H9 (cell line): ENCODE results near the gene AXIN1. TPM values are rescaled to one million over a fixed set of nuclear protein-coding genes. Genes with fewer than 3 reads are reported as not detected.

Source experiments
- DNase-seq: peaks from one replicate; pipeline ENCODE4 v3.0.0-alpha.2; 2017
- H2AFZ ChIP-seq: one replicate; pipeline ENCODE4 v1.6.1; 2013; ENCODE audit warnings: mild to moderate bottlenecking, low read length, control low read depth, moderate library complexity
- H2AK5ac ChIP-seq: 2 replicates; pipeline ENCODE4 v1.6.1; 2013; ENCODE audit warnings: low read length, control low read depth, mixed read lengths; ENCODE audit not compliant: insufficient read length
- H2BK120ac ChIP-seq: one replicate; pipeline ENCODE4 v1.6.1; 2013; ENCODE audit warnings: low read depth, mild to moderate bottlenecking, low read length, control low read depth, inconsistent platforms; ENCODE audit not compliant: poor library complexity, severe bottlenecking
- H2BK12ac ChIP-seq: 2 replicates; pipeline ENCODE4 v1.6.1; 2013; ENCODE audit warnings: low read length, control low read depth, mixed read lengths, low read depth; ENCODE audit not compliant: insufficient read length
- H2BK15ac ChIP-seq: 2 replicates; pipeline ENCODE4 v1.6.1; 2013; ENCODE audit warnings: low read depth, low read length, control low read depth
- H2BK20ac ChIP-seq: one replicate; pipeline ENCODE4 v1.6.1; 2013; ENCODE audit warnings: low read depth, mild to moderate bottlenecking, low read length, control low read depth, inconsistent platforms; ENCODE audit not compliant: poor library complexity, severe bottlenecking
- H2BK5ac ChIP-seq: 2 replicates; pipeline ENCODE4 v1.6.1; 2013; ENCODE audit warnings: low read length, control low read depth, mixed read lengths; ENCODE audit not compliant: insufficient read length
- H3K14ac ChIP-seq: 2 replicates; pipeline ENCODE4 v1.6.1; 2013; ENCODE audit warnings: low read length, control low read depth; ENCODE audit not compliant: insufficient read depth
- H3K18ac ChIP-seq: 2 replicates; pipeline ENCODE4 v1.6.1; 2013; ENCODE audit warnings: low read depth, mild to moderate bottlenecking, mixed read lengths, low read length, control low read depth; ENCODE audit not compliant: insufficient read length
- H3K23ac ChIP-seq: 2 replicates; pipeline ENCODE4 v1.6.1; 2013; ENCODE audit warnings: low read length, control low read depth, mixed read lengths, low read depth; ENCODE audit not compliant: insufficient read length
- H3K23me2 ChIP-seq: 2 replicates; pipeline ENCODE4 v1.6.1; 2013; ENCODE audit warnings: low read depth, mild to moderate bottlenecking, mixed read lengths, low read length, control low read depth; ENCODE audit not compliant: insufficient read length, poor library complexity, severe bottlenecking
- H3K27ac ChIP-seq: 2 replicates; pipeline ENCODE4 v1.5.1; 2013; ENCODE audit warnings: low read length, control low read depth, mixed read lengths, low read depth; ENCODE audit not compliant: insufficient read length
- H3K27me3 ChIP-seq: 2 replicates; pipeline ENCODE4 v1.6.1; 2013; ENCODE audit warnings: low read length, control low read depth, inconsistent platforms; ENCODE audit not compliant: insufficient read depth
- H3K4ac ChIP-seq: 2 replicates; pipeline ENCODE4 v1.6.1; 2013; ENCODE audit warnings: low read depth, mild to moderate bottlenecking, control low read depth, inconsistent platforms, low read length, moderate library complexity
- H3K4me1 ChIP-seq: 2 replicates; pipeline ENCODE4 v1.6.1; 2013; ENCODE audit warnings: low read length, control low read depth, inconsistent platforms; ENCODE audit not compliant: insufficient read depth
- H3K4me2 ChIP-seq: 2 replicates; pipeline ENCODE4 v1.6.1; 2013; ENCODE audit warnings: low read length, control low read depth, mixed read lengths; ENCODE audit not compliant: insufficient read length, insufficient read depth
- H3K56ac ChIP-seq: 2 replicates; pipeline ENCODE4 v1.6.1; 2013; ENCODE audit warnings: low read depth, mild to moderate bottlenecking, mixed read lengths, low read length, control low read depth; ENCODE audit not compliant: insufficient read length
- H3K79me1 ChIP-seq: 2 replicates; pipeline ENCODE4 v1.6.1; 2013; ENCODE audit warnings: low read depth, mild to moderate bottlenecking, moderate library complexity, low read length, control low read depth, inconsistent platforms; ENCODE audit not compliant: insufficient read depth, poor library complexity, severe bottlenecking
- H3K79me2 ChIP-seq: 2 replicates; pipeline ENCODE4 v1.6.1; 2013; ENCODE audit warnings: low read length, control low read depth, inconsistent platforms; ENCODE audit not compliant: insufficient read depth
- H3K9ac ChIP-seq: 2 replicates; pipeline ENCODE4 v1.6.1; 2013; ENCODE audit warnings: low read length, control low read depth, mixed read lengths; ENCODE audit not compliant: insufficient read length; ENCODE audit errors: extremely low read depth
- H3K9me3 ChIP-seq: one replicate; pipeline ENCODE4 v1.6.1; 2013; ENCODE audit warnings: low read depth, low read length, inconsistent platforms; ENCODE audit not compliant: control insufficient read depth
- H3T11ph ChIP-seq: one replicate; pipeline ENCODE4 v1.6.1; 2013; ENCODE audit warnings: mild to moderate bottlenecking, low read length, control low read depth, inconsistent platforms
- H4K20me1 ChIP-seq: one replicate; pipeline ENCODE4 v1.6.1; 2013; ENCODE audit not compliant: control insufficient read depth, insufficient read length, insufficient read depth
- H4K5ac ChIP-seq: 2 replicates; pipeline ENCODE4 v1.6.1; 2013; ENCODE audit warnings: low read depth, mild to moderate bottlenecking, mixed read lengths, low read length, control low read depth; ENCODE audit not compliant: insufficient read length
- H4K8ac ChIP-seq: replicated peaks from 2 replicates; pipeline ENCODE4 v1.6.1; 2013; ENCODE audit warnings: low read length, control low read depth, mixed read lengths, low read depth; ENCODE audit not compliant: insufficient read length
- H4K91ac ChIP-seq: 2 replicates; pipeline ENCODE4 v1.6.1; 2013; ENCODE audit warnings: low read depth, mild to moderate bottlenecking, moderate library complexity, mixed read lengths, low read length, control low read depth; ENCODE audit not compliant: insufficient read length
- H3K27ac Mint-ChIP-seq, 3 experiments: 2 replicates in 2 of 3; 3 replicates in 1 of 3; pipeline ENCODE4 v1.8.0; 2020 to 2021; ENCODE audit warnings: mixed read lengths in 3 of 3, mild to moderate bottlenecking in 1 of 3, moderate library complexity in 1 of 3
- H3K27me3 Mint-ChIP-seq: 2 replicates; pipeline ENCODE4 v1.8.0; 2021; ENCODE audit warnings: low read depth, mild to moderate bottlenecking, moderate library complexity, mixed read lengths
- H3K36me3 Mint-ChIP-seq, 3 experiments: 2 replicates in 2 of 3; 3 replicates in 1 of 3; pipeline ENCODE4 v1.8.0; 2020 to 2021; ENCODE audit warnings: low read depth in 3 of 3, mixed read lengths in 3 of 3; ENCODE audit not compliant: insufficient read depth in 1 of 3
- H3K4me1 Mint-ChIP-seq, 2 experiments: 2 replicates each; pipeline ENCODE4 v1.8.0; 2020; ENCODE audit warnings: mixed read lengths in 2 of 2
- H3K4me3 Mint-ChIP-seq, 2 experiments: 2 replicates in 1 of 2; 3 replicates in 1 of 2; pipeline ENCODE4 v1.8.0; 2020 to 2021; ENCODE audit warnings: mild to moderate bottlenecking in 2 of 2, mixed read lengths in 2 of 2, moderate library complexity in 1 of 2
- H3K9me3 Mint-ChIP-seq, 2 experiments: 2 replicates in 1 of 2; 3 replicates in 1 of 2; pipeline ENCODE4 v1.8.0; 2020; ENCODE audit warnings: mild to moderate bottlenecking in 2 of 2, mixed read lengths in 2 of 2, moderate library complexity in 1 of 2
- CTCF ChIP-seq: fragments of 200-600 bp; sonication (generic); conservative IDR thresholded peaks from 3 replicates; pipeline ENCODE4 v1.8.0; 2021; ENCODE audit warnings: antibody characterized with exemption, mild to moderate bottlenecking
- WGBS: extraction: QIAGEN DNeasy Blood & Tissue Kit; methylation state at CpG from one replicate; pipeline ENCODE4 v1.1.7; 2013; ENCODE audit warnings: missing lambda C conversion rate, low lambda C conversion rate, mixed read lengths; ENCODE audit not compliant: insufficient read length; ENCODE audit errors: extremely low coverage; 5-methylcytosine and 5-hydroxymethylcytosine counted together
- total RNA-seq: library from RNA; stranded (reverse); gene quantifications from 2 replicates; pipeline ENCODE4 v1.2.1, GENCODE V29; 2021

AXIN1 gene
- total RNA-seq, 1 experiment from 2014 or later: 50.9 TPM

- WGBS: no CpG with 5 or more reads among the region's 12 CpGs
- H3K4me1 Mint-ChIP-seq: peaks cover 0 to 10% of the 10 kb centered on the region in 2 experiments; a peak in 1 of 4 replicates
Observed at GRCh38 chr16:356741-357140, 4.2 kb upstream of the AXIN1 start.

More at GRCh38 chr16:356741-357140, 4.2 kb upstream of the AXIN1 start:
- H3K56ac ChIP-seq: no peak overlapping the region
- H3K23ac ChIP-seq: no peak overlapping the region
- H3K79me1 ChIP-seq: no peaks in the 10 kb centered on the region
- Mint-ChIP-seq H3K9me3 (no peaks in the 10 kb centered on the region), H3K4me3 (no peak overlapping the region), H3K27me3 (no peaks in the 10 kb centered on the region), H3K27ac (peak overlapping the region in 1 of 3 experiments; percentile 72; a peak in 1 of 7 replicates), H3K36me3 (no peaks in the 10 kb centered on the region)
- no peaks in the 10 kb centered on the region for H3K27me3 ChIP-seq
- no peak overlapping the region for H4K91ac ChIP-seq
- no peak overlapping the region for H3K4ac ChIP-seq
- H3K23me2 ChIP-seq: peaks cover 4% of the 10 kb centered on the region
- H3K79me2 ChIP-seq: no peaks in the 10 kb centered on the region
- H4K5ac ChIP-seq: no peak overlapping the region
- H2BK12ac ChIP-seq: no peak overlapping the region
- no peak overlapping the region for H4K8ac ChIP-seq
- H4K20me1 ChIP-seq: no peaks in the 10 kb centered on the region
- no peak overlapping the region for H2BK120ac ChIP-seq
- H2AFZ ChIP-seq: no peak overlapping the region
- H3K4me1 ChIP-seq: no peaks in the 10 kb centered on the region
- no peak for DNase-seq
- no peak overlapping the region for H3K27ac ChIP-seq
- no peak overlapping the region for H2BK15ac ChIP-seq
- no peak overlapping the region for H2BK20ac ChIP-seq
- no peak overlapping the region for H3T11ph ChIP-seq
- no peak overlapping the region for H3K9ac ChIP-seq
- no peaks in the 10 kb centered on the region for H3K9me3 ChIP-seq
- no peak overlapping the region for H3K18ac ChIP-seq
- no peak overlapping the region for H2BK5ac ChIP-seq
- H3K4me2 ChIP-seq: no peak overlapping the region
- H3K14ac ChIP-seq: no peak overlapping the region
- no peak overlapping the region for H2AK5ac ChIP-seq
- no peak for TF ChIP-seq CTCF
